Osteocyte (in vitro differentiated cells): ENCODE results near the gene WDR1. TPM values are rescaled to one million over a fixed set of nuclear protein-coding genes. Genes with fewer than 3 reads are reported as not detected.

Experiments used
- DNase-seq: peaks from one replicate; pipeline ENCODE4 v3.0.0; 2021; ENCODE audit warnings: mixed read lengths; ENCODE audit not compliant: unreplicated experiment; ENCODE audit errors: extremely low spot score
- H3K27ac Mint-ChIP-seq: one replicate; pipeline ENCODE4 v1.8.0; 2021; ENCODE audit warnings: mild to moderate bottlenecking, mixed read lengths; ENCODE audit not compliant: unreplicated experiment
- H3K27me3 Mint-ChIP-seq: one replicate; pipeline ENCODE4 v1.8.0; 2021; ENCODE audit warnings: mixed read lengths; ENCODE audit not compliant: unreplicated experiment
- H3K36me3 Mint-ChIP-seq: one replicate; pipeline ENCODE4 v1.8.0; 2021; ENCODE audit warnings: mixed read lengths; ENCODE audit not compliant: unreplicated experiment
- H3K4me1 Mint-ChIP-seq: one replicate; pipeline ENCODE4 v1.8.0; 2021; ENCODE audit warnings: mixed read lengths; ENCODE audit not compliant: unreplicated experiment
- H3K4me3 Mint-ChIP-seq: one replicate; pipeline ENCODE4 v1.8.0; 2021; ENCODE audit warnings: mild to moderate bottlenecking, moderate library complexity, mixed read lengths; ENCODE audit not compliant: unreplicated experiment
- H3K9me3 Mint-ChIP-seq: one replicate; pipeline ENCODE4 v1.8.0; 2021; ENCODE audit warnings: mixed read lengths; ENCODE audit not compliant: unreplicated experiment
- CTCF ChIP-seq: fragments of 200-600 bp; sonication (generic); IDR thresholded peaks from 2 replicates; pipeline ENCODE4 v1.5.0; 2021; ENCODE audit warnings: antibody characterized with exemption, mild to moderate bottlenecking, moderate library complexity
- total RNA-seq: library from RNA; stranded (reverse); gene quantifications from 2 replicates; pipeline ENCODE4 v1.2.1, GENCODE V29; 2021

Gene WDR1
- total RNA-seq, 1 donor from 2014 or later = 537 TPM

GRCh38 chr4:10087152-10087791 lies 29.3 kb downstream of the WDR1 start:
- H3K9me3 Mint-ChIP-seq = no peaks in the 10 kb centered on the region
- no peak for DNase-seq
- peak overlapping the region; percentile 63 for H3K27ac Mint-ChIP-seq
- H3K27me3 Mint-ChIP-seq = no peaks in the 10 kb centered on the region
- H3K36me3 Mint-ChIP-seq = peaks cover 61% of the 10 kb centered on the region
- TF ChIP-seq CTCF = no peak
- peaks cover 51% of the 10 kb centered on the region for H3K4me1 Mint-ChIP-seq
- H3K4me3 Mint-ChIP-seq = no peak overlapping the region

DNA sequence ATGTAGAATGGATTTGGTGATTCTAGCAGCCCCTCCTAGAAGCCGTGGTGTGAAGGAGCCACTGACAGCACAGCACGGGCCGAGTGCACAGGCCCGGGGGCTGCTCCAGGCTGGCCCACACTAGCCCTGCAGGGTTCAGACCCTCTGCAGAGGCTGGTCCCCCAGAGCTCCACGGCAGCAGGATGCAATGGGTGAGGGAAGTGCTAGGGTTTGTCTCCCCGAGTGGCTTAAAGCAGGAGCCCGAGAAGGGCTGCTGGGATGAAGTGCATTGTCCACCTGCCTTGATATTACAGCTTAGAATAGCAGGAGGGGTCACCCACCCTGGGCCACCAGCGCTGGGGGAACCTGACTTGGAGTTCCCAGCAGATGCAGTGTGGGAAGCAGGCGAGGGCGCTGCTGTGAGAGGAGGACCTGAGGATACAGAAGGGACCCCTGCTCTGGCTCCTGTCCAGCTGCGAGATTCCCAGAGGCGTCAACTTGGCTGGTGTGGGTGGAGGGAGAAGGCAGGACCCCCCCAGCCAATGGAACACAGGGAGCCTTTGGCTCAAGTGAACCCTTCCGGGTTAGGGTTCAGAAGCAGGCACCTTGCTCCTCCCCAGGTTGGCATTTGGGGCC lies 30.0 kb downstream of the WDR1 start:
- Mint-ChIP-seq H3K27ac (peak overlapping the region; percentile 63), H3K4me3 (no peak overlapping the region), H3K9me3 (no peaks in the 10 kb centered on the region), H3K36me3 (peaks cover 56% of the 10 kb centered on the region), H3K27me3 (no peaks in the 10 kb centered on the region), H3K4me1 (peaks cover 45% of the 10 kb centered on the region)
- TF ChIP-seq CTCF = no peak
- DNase-seq = no peak

DNA sequence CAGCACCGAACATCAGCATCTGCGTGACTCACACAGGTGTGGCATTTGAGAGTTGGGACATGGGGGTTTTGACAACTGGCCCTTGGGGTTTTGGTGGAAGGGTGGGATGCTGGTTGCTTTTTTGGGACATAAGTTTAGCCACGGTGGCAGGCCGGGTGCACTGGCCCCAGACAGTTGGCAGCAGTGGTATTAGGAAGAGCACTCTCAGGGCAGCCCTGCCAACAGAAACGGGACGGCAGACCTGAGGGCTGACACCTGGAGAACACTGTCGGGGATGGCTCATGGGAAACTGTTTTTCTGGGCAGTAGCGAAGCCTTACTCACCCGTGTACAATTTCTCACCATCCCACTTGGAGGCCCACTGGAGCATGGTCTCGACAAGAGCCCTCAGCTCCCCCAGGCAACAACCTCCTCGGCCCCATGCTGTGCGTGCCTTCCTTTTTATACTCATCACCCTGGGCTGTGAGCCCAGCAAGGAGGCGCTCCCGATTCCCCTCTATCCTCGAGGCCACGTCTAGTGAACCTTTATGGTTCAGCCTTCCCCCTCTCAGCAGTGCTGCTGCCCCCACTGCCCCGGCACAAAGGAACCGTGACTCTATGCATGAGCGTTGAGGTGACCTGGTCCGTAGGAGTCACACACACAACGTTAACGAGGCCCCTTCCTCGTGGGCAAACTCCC lies 30.6 kb downstream of the WDR1 start:
- no peak for TF ChIP-seq CTCF
- H3K27me3 Mint-ChIP-seq = no peaks in the 10 kb centered on the region
- DNase-seq = no peak
- peaks cover 41% of the 10 kb centered on the region for H3K4me1 Mint-ChIP-seq
- H3K36me3 Mint-ChIP-seq = peaks cover 60% of the 10 kb centered on the region
- no peaks in the 10 kb centered on the region for H3K9me3 Mint-ChIP-seq
- H3K27ac Mint-ChIP-seq = peak overlapping the region; percentile 59
- H3K4me3 Mint-ChIP-seq = no peak overlapping the region

- Mint-ChIP-seq H3K4me3 (no peak overlapping the region), H3K27ac (no peak overlapping the region), H3K4me1 (peaks cover 35% of the 10 kb centered on the region), H3K36me3 (peaks cover 60% of the 10 kb centered on the region), H3K9me3 (no peaks in the 10 kb centered on the region), H3K27me3 (no peaks in the 10 kb centered on the region)
- TF ChIP-seq CTCF = no peak
- no peak for DNase-seq
These were observed 31.2 kb downstream of the WDR1 start for GRCh38 chr4:10085386-10085785.
